Activated T-helper 1 cell treated with anti-CD3 and anti-CD28 coated beads, Interleukin-2, amount 50 U/mL, for 16 hours (primary cell): ENCODE data around the gene PRKAR2B.
"Not testable (repeated sequence)": the region's sequence is repeated elsewhere in the genome, so short reads cannot be mapped to it uniquely, and the experiment has no call there.

Experiments used
- DNase-seq, 2 donors: peaks; one replicate each; pipeline ENCODE4 v3.0.0-alpha.2; 2020; ENCODE audit warnings: low read depth in 1 of 2, low spot score in 1 of 2

Gene PRKAR2B

GRCh38 chr7:107026166-107026565 is 18.3 kb upstream of the PRKAR2B start:
- no peak for DNase-seq

GRCh38 chr7:107027208-107027607 is 17.3 kb upstream of the PRKAR2B start:
- no peak for DNase-seq

- DNase-seq = no peak
Observed at GRCh38 chr7:107029061-107029763, 15.3 kb upstream of the PRKAR2B start.

GRCh38 chr7:107029764-107030286 is 14.7 kb upstream of the PRKAR2B start:
- no peak for DNase-seq

GRCh38 chr7:107032050-107032449 is 12.5 kb upstream of the PRKAR2B start:
- DNase-seq = no peak

- no peak for DNase-seq
Observed at GRCh38 chr7:107032720-107033438, 11.6 kb upstream of the PRKAR2B start.

GRCh38 chr7:107034553-107034952 is 10.0 kb upstream of the PRKAR2B start:
- no peak for DNase-seq

- no peak for DNase-seq
Observed at GRCh38 chr7:107035446-107035845, 9.1 kb upstream of the PRKAR2B start.

- no peak for DNase-seq
Observed at GRCh38 chr7:107036535-107036934, 8.0 kb upstream of the PRKAR2B start.

- DNase-seq = no peak
Observed at GRCh38 chr7:107037717-107038603, 6.5 kb upstream of the PRKAR2B start.

GRCh38 chr7:107039199-107039900 is 5.2 kb upstream of the PRKAR2B start:
- no peak for DNase-seq

- no peak for DNase-seq
Observed at GRCh38 chr7:107041097-107041496, 3.4 kb upstream of the PRKAR2B start.

- not testable (repeated sequence) for DNase-seq
Observed at GRCh38 chr7:107041764-107042163, 2.7 kb upstream of the PRKAR2B start.

GRCh38 chr7:107042326-107042910 is 2.1 kb upstream of the PRKAR2B start:
- not testable (repeated sequence) for DNase-seq

- DNase-seq = no peak
Observed at GRCh38 chr7:107043491-107043890, 1.0 kb upstream of the PRKAR2B start.

GRCh38 chr7:107043921-107044346 is 571 bp upstream of the PRKAR2B start:
- no peak for DNase-seq

GRCh38 chr7:107045195-107045960 is 873 bp downstream of the PRKAR2B start:
- DNase-seq = no peak

GRCh38 chr7:107045980-107046379 is 1.5 kb downstream of the PRKAR2B start:
- DNase-seq = no peak

- no peak for DNase-seq
Observed at GRCh38 chr7:107046491-107047259, 2.2 kb downstream of the PRKAR2B start.
